ENCODE measurements around the gene ADGRF4. TPM values are rescaled to one million over a fixed set of nuclear protein-coding genes. Genes with fewer than 3 reads are reported as not detected.

ADGRF4 gene
- total RNA-seq, 1 donor from 2014 or later = 1.2 TPM

DNA sequence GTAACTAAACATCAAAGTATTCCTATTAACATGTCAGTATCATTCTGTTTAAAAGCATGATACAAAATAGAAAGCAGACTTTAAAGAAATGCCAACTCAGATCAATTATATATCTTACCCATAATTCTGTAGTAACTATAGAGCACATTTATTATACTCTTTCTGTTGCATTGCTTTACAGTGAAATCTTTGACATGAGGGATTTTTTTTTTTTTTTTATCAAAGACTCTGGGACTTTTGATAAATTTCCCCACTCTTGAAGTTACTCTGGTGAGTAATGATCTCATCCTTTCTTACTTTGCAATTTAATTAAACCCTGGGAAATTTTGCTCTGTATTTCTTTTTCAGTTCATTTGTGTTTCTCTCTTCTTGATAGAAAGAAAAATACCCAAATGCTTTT, 17.4 kb downstream of the ADGRF4 start:
- Mint-ChIP-seq H3K9me3 (ENCODE audit: unreplicated experiment) (peaks cover 2% of the 10 kb centered on the region), H3K4me1 (ENCODE audit: low read depth, unreplicated experiment) (peaks cover 2% of the 10 kb centered on the region), H3K27ac (ENCODE audit: unreplicated experiment) (no peak overlapping the region), H3K27me3 (ENCODE audit: low read depth, unreplicated experiment) (peaks cover 2% of the 10 kb centered on the region), H3K36me3 (ENCODE audit: low read depth, unreplicated experiment) (peaks cover 3% of the 10 kb centered on the region), H3K4me3 (ENCODE audit: unreplicated experiment) (no peak overlapping the region)
- Histone ChIP-seq H3K27me3 (ENCODE audit: insufficient read depth, low read length) (no peaks in the 10 kb centered on the region), H3K9me3 (ENCODE audit: insufficient read depth, low read depth, low read length) (no peaks in the 10 kb centered on the region), H3K4me2 (ENCODE audit: low read length) (no peak overlapping the region), H4K20me1 (ENCODE audit: insufficient read depth, low read length) (no peaks in the 10 kb centered on the region), H3K36me3 (ENCODE audit: insufficient read depth, low read length) (no peaks in the 10 kb centered on the region), H3K4me3 (ENCODE audit: insufficient read depth, low read depth, low read length) (no peak overlapping the region), H2AFZ (ENCODE audit: low read depth, low read length) (no peak overlapping the region), H3K9ac (ENCODE audit: low read length) (no peak overlapping the region), H3K4me1 (ENCODE audit: insufficient read depth, low read length) (no peaks in the 10 kb centered on the region), H3K27ac (ENCODE audit: low read depth, low read length) (no peak overlapping the region), H3K79me2 (ENCODE audit: insufficient read depth, low read length) (no peaks in the 10 kb centered on the region)
- TF ChIP-seq EZH2 (IDR thresholded peaks at IDR 0.05; ENCODE audit: insufficient read depth, low read length) = no peak
- TF ChIP-seq, protein P1, sequence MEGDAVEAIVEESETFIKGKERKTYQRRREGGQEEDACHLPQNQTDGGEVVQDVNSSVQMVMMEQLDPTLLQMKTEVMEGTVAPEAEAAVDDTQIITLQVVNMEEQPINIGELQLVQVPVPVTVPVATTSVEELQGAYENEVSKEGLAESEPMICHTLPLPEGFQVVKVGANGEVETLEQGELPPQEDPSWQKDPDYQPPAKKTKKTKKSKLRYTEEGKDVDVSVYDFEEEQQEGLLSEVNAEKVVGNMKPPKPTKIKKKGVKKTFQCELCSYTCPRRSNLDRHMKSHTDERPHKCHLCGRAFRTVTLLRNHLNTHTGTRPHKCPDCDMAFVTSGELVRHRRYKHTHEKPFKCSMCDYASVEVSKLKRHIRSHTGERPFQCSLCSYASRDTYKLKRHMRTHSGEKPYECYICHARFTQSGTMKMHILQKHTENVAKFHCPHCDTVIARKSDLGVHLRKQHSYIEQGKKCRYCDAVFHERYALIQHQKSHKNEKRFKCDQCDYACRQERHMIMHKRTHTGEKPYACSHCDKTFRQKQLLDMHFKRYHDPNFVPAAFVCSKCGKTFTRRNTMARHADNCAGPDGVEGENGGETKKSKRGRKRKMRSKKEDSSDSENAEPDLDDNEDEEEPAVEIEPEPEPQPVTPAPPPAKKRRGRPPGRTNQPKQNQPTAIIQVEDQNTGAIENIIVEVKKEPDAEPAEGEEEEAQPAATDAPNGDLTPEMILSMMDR (IDR thresholded peaks at IDR 0.05; ENCODE audit: insufficient read depth, low read depth, low read length) = no peak
- FAIRE-seq (no peak), DNase-seq (ENCODE audit: low read depth) (no peak)

DNA sequence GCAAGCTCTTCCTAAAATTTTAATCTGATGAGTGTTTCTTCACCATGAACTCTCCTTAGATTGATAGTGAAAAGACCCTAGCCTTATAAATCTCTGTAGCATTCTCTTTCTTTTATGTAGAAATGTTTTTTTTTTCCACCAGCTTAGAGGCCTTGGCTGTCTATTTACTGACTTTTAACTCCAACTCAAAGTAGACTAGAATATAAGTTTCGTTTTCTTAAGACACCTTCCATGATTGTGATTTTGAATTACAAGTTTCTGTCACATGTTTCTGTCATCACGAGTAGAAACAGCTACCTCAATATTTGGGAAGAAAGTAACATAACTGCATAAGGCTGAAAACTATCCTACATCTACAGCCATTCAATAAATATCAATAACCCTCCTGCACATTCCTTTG, 17.8 kb downstream of the ADGRF4 start:
- DNase-seq (ENCODE audit: low read depth) (no peak), FAIRE-seq (no peak)
- H2AFZ ChIP-seq (ENCODE audit: low read depth, low read length) = no peak overlapping the region
- H3K9ac ChIP-seq (ENCODE audit: low read length) = no peak overlapping the region
- Mint-ChIP-seq H3K36me3 (ENCODE audit: low read depth, unreplicated experiment) (peaks cover 3% of the 10 kb centered on the region), H3K4me1 (ENCODE audit: low read depth, unreplicated experiment) (peaks cover 2% of the 10 kb centered on the region), H3K27ac (ENCODE audit: unreplicated experiment) (no peak overlapping the region), H3K9me3 (ENCODE audit: unreplicated experiment) (peaks cover 2% of the 10 kb centered on the region), H3K4me3 (ENCODE audit: unreplicated experiment) (no peak overlapping the region), H3K27me3 (ENCODE audit: low read depth, unreplicated experiment) (peaks cover 2% of the 10 kb centered on the region)
- no peaks in the 10 kb centered on the region for H3K27me3 ChIP-seq (ENCODE audit: insufficient read depth, low read length)
- H3K4me3 ChIP-seq (ENCODE audit: insufficient read depth, low read depth, low read length) = no peak overlapping the region
- no peaks in the 10 kb centered on the region for H3K79me2 ChIP-seq (ENCODE audit: insufficient read depth, low read length)
- H3K4me1 ChIP-seq (ENCODE audit: insufficient read depth, low read length) = no peaks in the 10 kb centered on the region
- H3K9me3 ChIP-seq (ENCODE audit: insufficient read depth, low read depth, low read length) = no peaks in the 10 kb centered on the region
- no peak overlapping the region for H3K4me2 ChIP-seq (ENCODE audit: low read length)
- no peaks in the 10 kb centered on the region for H3K36me3 ChIP-seq (ENCODE audit: insufficient read depth, low read length)
- H3K27ac ChIP-seq (ENCODE audit: low read depth, low read length) = no peak overlapping the region
- H4K20me1 ChIP-seq (ENCODE audit: insufficient read depth, low read length) = no peaks in the 10 kb centered on the region
- TF ChIP-seq EZH2 (IDR thresholded peaks at IDR 0.05; ENCODE audit: insufficient read depth, low read length) = no peak

DNA sequence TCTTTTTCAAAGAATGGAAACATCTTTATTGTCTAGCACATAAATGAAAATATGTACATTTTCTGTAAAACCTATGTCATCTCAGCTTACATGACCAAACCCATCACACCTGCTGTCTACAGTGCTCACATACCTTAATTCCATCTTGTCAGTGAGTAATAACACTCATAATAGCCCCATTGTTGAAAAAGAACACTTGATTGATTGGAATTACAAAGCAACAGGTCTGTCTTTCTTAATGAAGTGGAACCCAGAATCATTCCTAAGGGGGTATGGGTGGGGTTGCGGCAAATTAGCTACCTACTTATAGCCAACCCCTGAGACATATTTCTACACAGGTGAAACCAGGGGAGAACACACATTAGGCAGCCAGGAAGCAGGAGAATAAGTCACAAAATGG, 20.2 kb downstream of the ADGRF4 start:
- no peak overlapping the region for H3K4me2 ChIP-seq (ENCODE audit: low read length)
- H3K4me1 Mint-ChIP-seq (ENCODE audit: low read depth, unreplicated experiment) = peaks cover 2% of the 10 kb centered on the region
- H3K27ac ChIP-seq (ENCODE audit: low read depth, low read length) = no peak overlapping the region
- H3K4me3 Mint-ChIP-seq (ENCODE audit: unreplicated experiment) = no peak overlapping the region
- TF ChIP-seq EZH2 (IDR thresholded peaks at IDR 0.05; ENCODE audit: insufficient read depth, low read length) = no peak
- TF ChIP-seq, protein P1 (IDR thresholded peaks at IDR 0.05; ENCODE audit: insufficient read depth, low read depth, low read length) = no peak
- no peaks in the 10 kb centered on the region for H3K36me3 ChIP-seq (ENCODE audit: insufficient read depth, low read length)
- no peak overlapping the region for H3K27ac Mint-ChIP-seq (ENCODE audit: unreplicated experiment)
- DNase-seq (ENCODE audit: low read depth) (no peak), FAIRE-seq (no peak)
- no peaks in the 10 kb centered on the region for H3K9me3 ChIP-seq (ENCODE audit: insufficient read depth, low read depth, low read length)
- H3K9me3 Mint-ChIP-seq (ENCODE audit: unreplicated experiment) = peaks cover 2% of the 10 kb centered on the region
- H3K27me3 Mint-ChIP-seq (ENCODE audit: low read depth, unreplicated experiment) = peaks cover 2% of the 10 kb centered on the region
- H3K36me3 Mint-ChIP-seq (ENCODE audit: low read depth, unreplicated experiment) = peaks cover 3% of the 10 kb centered on the region
- no peaks in the 10 kb centered on the region for H3K27me3 ChIP-seq (ENCODE audit: insufficient read depth, low read length)
- H3K4me3 ChIP-seq (ENCODE audit: insufficient read depth, low read depth, low read length) = no peak overlapping the region
- H3K9ac ChIP-seq (ENCODE audit: low read length) = no peak overlapping the region
- H3K4me1 ChIP-seq (ENCODE audit: insufficient read depth, low read length) = no peaks in the 10 kb centered on the region
- no peak overlapping the region for H2AFZ ChIP-seq (ENCODE audit: low read depth, low read length)
- H3K79me2 ChIP-seq (ENCODE audit: insufficient read depth, low read length) = no peaks in the 10 kb centered on the region
- H4K20me1 ChIP-seq (ENCODE audit: insufficient read depth, low read length) = no peaks in the 10 kb centered on the region
